GM21717 (cell line): ENCODE data around the gene TMEM120B.

Source experiments
- ATAC-seq: cut with Tn5 transposase; IDR thresholded peaks from one replicate; pipeline ENCODE4 v1.9.1; 2021; ENCODE audit warnings: mild to moderate bottlenecking, moderate library complexity; ENCODE audit not compliant: unreplicated experiment

Gene TMEM120B

GRCh38 chr12:121814429-121815119 is 102.0 kb downstream of the TMEM120B start:
- ATAC-seq = no peak

GRCh38 chr12:121815263-121815662 is 102.7 kb downstream of the TMEM120B start:
- ATAC-seq = no peak

DNA sequence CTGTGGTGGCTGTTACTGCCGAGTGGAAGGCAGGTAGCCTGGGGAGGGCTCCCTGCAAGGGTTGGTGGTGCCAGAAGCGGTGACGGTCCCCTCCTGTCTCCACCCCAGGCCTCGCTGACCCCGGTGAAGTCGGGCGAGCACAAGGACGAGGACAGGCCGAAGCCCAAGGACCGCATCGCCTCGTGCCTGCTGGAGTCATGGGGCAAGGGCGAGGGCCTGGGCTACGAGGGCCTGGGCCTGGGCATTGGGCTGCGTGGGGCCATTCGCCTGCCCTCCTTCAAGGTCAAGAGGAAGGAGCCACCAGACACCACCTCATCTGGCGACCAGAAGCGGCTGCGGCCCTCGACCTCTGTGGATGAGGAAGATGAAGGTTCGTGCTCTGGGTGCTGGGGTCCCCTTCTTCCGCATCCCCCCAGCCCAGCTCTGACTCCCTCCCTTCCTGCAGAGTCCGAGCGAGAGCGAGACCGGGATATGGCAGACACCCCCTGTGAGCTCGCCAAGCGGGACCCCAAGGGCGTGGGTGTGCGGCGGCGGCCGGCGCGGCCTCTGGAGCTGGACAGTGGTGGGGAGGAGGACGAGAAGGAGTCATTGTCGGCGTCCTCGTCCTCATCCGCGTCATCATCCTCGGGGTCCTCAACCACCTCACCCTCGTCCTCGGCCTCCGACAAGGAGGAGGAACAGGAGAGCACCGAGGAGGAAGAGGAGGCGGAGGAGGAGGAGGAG is 104.5 kb downstream of the TMEM120B start:
- no peak for ATAC-seq

- no peak for ATAC-seq
Measured at GRCh38 chr12:121817648-121818043, 105.1 kb downstream of the TMEM120B start.

DNA sequence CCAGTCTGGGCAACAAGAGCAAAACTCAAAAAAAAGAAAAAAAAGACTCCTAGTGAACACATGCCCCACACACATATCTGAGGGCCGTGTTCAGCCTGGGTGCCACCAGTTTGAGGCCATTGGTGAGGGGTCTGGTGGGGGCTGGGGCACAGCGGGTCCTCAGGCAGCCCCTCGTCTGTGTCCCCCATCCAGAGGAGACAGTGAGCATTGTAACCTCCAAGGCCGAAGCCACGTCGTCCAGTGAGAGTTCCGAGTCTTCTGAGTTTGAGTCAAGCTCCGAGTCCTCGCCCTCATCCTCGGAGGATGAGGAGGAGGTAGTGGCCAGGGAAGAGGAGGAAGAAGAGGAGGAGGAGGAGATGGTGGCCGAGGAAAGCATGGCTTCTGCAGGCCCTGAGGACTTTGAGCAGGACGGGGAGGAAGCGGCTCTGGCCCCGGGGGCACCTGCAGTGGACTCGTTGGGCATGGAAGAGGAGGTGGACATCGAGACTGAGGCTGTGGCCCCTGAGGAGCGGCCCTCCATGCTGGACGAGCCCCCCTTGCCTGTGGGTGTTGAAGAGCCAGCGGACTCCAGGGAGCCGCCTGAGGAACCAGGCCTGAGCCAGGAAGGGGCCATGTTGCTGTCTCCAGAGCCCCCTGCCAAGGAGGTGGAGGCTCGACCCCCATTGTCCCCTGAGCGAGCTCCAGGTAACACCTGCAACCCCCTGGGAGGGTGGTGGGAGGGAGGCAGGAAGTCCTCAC is 106.8 kb downstream of the TMEM120B start:
- ATAC-seq = no peak

DNA sequence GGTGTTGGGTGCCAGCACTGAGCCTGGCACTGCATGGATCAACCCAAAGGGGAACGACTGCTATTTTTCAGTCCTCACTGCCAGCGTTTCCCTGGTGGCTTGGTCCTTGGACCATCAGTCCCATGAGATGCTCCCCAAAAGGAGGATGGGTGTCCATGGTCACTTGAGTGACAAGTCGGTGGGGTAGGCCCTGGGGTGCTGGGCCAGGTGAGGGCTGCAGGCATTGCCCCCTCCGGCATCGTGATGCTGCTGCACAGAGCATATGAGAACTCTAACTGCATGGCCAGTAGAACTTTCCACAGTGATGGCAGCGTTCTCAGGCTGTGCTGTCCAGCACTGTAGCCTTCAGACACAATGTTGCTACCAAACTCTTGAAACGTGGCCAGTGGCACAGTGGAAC is 107.5 kb downstream of the TMEM120B start:
- no peak for ATAC-seq

- no peak for ATAC-seq
Measured at GRCh38 chr12:121822393-121823100, 110.0 kb downstream of the TMEM120B start.

DNA sequence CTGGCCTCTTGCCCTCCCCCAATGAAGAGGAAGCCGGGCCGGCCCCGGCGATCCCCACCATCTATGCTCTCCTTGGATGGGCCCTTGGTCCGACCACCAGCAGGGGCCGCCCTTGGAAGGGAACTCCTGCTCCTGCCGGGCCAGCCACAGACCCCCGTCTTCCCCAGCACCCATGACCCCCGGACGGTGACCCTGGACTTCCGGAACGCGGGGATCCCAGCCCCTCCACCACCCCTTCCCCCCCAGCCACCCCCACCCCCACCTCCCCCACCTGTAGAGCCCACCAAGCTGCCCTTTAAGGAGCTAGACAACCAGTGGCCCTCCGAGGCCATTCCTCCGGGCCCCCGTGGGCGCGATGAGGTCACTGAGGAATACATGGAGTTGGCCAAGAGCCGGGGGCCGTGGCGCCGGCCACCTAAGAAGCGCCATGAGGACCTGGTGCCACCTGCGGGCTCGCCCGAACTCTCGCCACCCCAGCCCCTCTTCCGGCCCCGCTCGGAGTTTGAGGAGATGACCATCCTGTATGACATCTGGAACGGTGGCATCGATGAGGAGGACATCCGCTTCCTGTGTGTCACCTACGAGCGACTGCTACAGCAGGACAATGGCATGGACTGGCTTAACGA is 110.7 kb downstream of the TMEM120B start:
- ATAC-seq = no peak

- ATAC-seq = no peak
Measured at GRCh38 chr12:121823727-121824115, 111.2 kb downstream of the TMEM120B start.

DNA sequence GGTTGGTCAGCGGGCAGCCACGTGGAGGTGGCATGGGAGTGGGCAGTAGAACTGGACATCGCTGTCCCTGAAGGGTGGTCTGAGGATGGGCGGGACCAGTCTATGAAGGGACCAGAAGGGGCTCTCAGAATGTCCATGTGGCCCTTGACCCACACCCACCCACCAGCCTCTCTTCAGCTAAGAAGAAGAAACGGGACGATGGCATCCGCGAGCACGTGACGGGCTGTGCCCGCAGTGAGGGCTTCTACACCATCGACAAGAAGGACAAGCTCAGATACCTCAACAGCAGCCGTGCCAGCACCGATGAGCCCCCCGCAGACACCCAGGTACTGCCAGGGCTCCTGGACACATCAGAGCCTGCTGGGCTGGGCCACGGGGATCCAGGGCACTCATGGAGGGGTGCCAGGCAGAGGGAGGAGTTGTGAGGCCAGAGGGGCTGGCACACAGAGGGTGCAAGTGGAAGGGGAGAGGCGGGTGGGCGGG is 112.5 kb downstream of the TMEM120B start:
- ATAC-seq = no peak

- ATAC-seq = no peak
Measured at GRCh38 chr12:121826318-121827150, 114.0 kb downstream of the TMEM120B start.

GRCh38 chr12:121827351-121828099 is 115.0 kb downstream of the TMEM120B start:
- no peak for ATAC-seq

DNA sequence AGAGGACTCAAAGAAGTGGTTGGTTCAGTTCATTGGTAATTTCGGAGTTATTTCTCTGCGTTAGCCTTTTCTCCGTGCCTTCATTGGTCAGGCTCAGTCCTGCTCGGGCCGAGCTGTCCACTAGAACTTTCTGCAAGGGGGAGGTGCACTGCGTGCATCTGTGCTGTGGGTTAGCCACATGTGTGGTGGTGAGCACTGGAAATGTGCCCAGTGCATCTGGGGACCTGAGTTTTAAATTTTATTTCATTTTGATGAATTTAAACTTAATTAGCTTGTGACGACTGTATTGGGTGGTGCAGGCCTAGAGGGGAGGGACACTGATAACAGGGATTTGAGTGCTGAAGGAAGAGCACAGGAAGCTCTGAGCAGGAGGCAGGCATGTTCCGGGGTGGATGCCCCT is 115.8 kb downstream of the TMEM120B start:
- no peak for ATAC-seq

GRCh38 chr12:121828826-121829225 is 116.3 kb downstream of the TMEM120B start:
- ATAC-seq = no peak

GRCh38 chr12:121829250-121829918 is 116.8 kb downstream of the TMEM120B start:
- ATAC-seq = no peak

- ATAC-seq = no peak
Measured at GRCh38 chr12:121830134-121830533, 117.6 kb downstream of the TMEM120B start.

- ATAC-seq = no peak
Measured at GRCh38 chr12:121830588-121831265, 118.2 kb downstream of the TMEM120B start.
